HG03469 (cell line): ENCODE data around the gene PALMD.

ENCODE experiments used
- ATAC-seq: cut with Tn5 transposase; IDR thresholded peaks from one replicate; pipeline ENCODE4 v1.9.1; 2021; ENCODE audit warnings: mild to moderate bottlenecking, moderate library complexity, moderate number of reproducible peaks; ENCODE audit not compliant: unreplicated experiment

Gene PALMD

DNA sequence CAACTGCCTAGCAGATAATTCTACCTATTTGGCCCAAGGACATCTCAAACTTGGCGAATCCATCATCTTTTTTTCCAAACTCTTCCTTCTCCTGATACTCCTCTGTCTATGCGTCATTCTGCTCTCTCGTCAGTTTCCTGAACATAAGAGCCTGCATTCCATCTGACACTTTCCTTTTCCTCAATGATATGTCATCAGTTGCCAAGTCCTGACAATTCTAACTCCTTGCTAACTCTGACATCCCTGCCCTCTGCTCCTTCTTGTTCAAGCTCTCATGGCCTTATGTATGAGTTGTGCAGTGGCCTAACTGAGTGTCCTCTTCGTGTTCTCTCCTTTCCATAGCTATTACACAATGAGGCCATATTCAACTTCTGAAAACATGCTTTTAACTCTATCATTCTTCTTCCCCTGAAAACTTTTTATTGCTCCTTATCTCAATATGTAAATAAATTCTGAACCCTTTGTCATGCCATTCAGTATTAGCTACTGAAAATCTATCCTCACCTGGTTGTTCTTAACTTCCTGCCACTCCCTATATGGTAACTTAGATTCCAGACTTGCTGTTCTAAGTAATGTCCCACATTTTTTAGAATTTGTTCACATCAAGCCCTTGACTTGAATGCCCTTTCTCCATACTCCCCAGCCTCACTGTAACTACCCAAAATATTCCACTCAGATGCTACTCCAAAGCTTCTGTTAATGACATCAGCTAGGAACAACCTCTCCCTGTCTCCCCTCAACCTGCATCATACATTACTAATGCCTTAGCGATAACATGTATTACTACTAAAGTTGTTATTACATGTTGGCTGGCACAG, 11.5 kb downstream of the PALMD start:
- ATAC-seq: no peak

- ATAC-seq: no peak
Measured at GRCh38 chr1:99658031-99658290, 12.0 kb downstream of the PALMD start.

GRCh38 chr1:99659755-99660210, 13.9 kb downstream of the PALMD start:
- ATAC-seq: no peak

DNA sequence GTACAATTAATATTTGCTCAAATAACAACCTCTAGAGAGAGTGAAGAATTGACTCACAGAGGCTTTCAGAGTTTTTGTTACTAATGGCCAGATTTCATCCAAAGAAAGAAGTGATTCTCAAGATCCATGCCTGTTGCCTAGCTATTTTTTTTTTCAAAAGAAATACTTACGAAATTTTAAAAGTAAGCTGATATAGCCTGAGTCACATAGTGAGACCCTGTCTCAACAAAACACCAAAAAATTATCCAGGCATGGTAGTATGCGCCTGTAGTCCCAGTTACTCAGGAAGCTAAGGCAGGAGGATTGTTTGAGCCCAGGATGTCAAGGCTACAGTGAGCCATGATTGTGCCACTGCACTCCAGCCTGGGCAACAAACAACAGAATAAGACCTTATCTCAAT, 14.6 kb downstream of the PALMD start:
- ATAC-seq: no peak

DNA sequence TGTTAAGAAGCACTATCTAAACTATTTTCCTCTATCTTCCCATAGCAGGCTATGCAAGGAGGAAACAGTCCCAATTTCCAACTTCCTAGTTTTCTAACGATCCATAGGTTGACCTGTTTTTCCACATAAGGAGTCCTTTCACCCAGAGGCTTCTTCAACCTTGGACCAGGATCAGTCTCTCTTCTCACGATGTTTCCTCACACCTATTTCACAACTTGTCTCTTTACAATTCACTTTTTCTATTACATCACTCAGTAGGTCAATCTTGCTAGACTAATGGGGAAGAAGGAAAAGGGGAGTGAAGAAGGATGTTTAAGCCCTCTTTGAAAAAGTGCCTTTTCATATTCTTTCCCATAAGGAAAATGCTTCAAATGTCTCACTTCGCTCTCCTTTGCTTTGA, 15.9 kb downstream of the PALMD start:
- no peak for ATAC-seq

GRCh38 chr1:99662539-99663080, 16.7 kb downstream of the PALMD start:
- no peak for ATAC-seq

DNA sequence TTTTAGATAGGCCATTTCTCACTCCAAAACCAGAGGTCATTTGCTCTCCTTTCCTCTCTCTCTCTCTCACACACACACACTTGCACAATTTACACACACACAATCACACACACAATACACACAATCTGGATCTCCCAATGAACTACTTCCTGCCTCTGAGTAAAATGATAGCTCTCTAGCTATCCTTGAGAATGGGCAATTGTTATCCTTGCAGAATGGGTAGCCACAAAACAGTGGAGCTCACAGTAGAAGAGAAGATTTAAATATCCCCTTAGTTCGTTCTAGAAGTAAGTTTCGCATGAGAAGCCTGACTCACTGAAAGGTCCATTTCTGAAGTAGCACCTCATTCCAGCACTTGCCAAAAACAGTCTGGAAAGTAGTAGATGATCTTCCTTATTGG, 17.6 kb downstream of the PALMD start:
- no peak for ATAC-seq

- no peak for ATAC-seq
Measured at GRCh38 chr1:99665212-99665611, 19.3 kb downstream of the PALMD start.

- no peak for ATAC-seq
Measured at GRCh38 chr1:99669376-99669775, 23.5 kb downstream of the PALMD start.

GRCh38 chr1:99669821-99670220, 23.9 kb downstream of the PALMD start:
- ATAC-seq: no peak

DNA sequence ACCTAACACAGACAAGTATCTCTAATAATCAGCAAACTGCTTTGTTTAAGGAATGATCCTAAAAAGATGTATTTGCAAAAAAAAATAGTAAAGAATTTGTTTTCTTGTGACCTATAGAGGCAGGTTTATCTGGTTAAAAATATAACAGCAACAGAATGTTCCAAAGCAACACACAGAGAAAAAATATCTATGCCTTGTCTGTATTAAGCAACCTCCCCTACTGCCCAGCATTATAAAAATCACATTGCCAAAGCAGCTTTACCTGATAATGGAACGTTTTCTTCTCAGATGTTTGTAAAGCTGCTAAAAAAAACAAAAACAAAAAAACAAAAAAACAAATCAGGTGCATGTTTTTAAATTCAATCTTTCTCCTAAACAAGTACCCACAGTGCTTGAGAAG, 24.7 kb downstream of the PALMD start:
- ATAC-seq: no peak

- no peak for ATAC-seq
Measured at GRCh38 chr1:99672038-99672437, 26.1 kb downstream of the PALMD start.

GRCh38 chr1:99672530-99673213, 26.8 kb downstream of the PALMD start:
- ATAC-seq: no peak

DNA sequence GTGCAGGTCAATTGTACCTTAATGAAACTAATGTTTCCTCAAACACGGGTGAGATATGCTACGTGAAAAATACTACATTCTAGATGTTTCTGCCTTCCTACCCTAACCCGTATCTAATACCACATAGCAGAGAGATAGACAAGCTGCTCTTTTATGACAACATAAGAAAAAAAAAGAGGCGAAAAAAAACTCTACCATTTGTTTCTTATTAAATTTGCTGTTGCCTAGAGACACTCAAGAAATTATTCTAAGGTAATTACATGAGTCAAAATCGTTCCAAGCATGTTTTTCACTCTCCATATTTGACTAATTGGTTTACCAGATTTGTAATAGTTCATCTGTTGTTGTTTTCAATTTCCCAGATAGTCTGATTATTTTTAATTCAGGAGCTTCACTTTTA, 27.4 kb downstream of the PALMD start:
- ATAC-seq: no peak

- ATAC-seq: no peak
Measured at GRCh38 chr1:99674115-99675064, 28.5 kb downstream of the PALMD start.

DNA sequence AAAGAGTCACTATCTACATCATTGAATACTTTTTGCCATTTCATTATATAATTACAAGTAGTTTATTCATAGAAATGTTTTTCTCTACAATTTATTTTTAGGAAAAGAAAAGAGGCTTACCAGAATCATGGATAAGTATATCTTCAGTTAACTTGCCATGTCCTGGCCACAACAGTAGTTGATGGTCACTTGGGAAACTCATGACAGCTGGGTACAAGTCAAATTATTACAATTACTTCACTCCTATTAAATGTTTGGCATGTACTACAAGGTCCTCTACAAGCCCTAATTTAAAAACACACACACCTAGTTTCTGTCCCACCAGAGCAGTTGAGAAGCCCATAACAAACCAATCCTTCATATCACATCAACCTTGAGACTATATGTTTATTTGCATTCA, 29.4 kb downstream of the PALMD start:
- no peak for ATAC-seq

DNA sequence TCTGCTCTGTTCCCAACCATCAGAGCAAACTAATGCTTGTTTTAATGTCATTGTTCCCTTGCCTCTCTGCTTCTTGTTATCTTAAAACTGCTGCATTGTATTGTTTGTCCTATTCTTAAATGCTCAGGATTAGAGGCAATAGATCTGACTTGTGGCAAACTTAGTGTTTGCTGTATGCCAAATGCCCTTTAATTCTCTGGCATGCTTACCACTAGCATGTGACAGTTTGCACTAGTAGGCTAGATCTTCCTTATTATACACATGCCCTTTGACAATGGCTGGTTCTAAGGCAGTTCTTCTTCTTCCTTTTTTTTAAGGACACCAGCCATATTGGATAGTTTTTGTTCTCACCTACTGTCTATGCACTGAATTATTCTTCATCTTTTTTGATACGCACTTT, 30.1 kb downstream of the PALMD start:
- no peak for ATAC-seq

DNA sequence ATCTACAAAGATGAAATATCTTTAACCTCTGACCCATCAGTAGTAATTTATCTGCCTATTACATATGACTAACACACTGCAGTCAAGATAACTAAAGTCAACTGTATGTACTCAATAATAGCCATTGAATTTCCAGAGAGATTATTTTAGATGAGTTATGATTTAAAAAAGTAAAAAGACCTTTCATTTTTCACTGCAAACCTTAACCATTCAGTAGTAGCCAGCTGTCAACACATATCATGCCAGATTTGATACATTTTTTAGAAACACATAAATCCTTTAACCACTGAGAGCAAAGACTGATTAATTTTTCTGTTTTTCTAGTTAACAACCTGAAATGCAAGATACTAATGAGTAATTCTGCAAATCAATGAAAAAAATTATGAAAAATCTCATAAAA, 31.0 kb downstream of the PALMD start:
- ATAC-seq: no peak

- ATAC-seq: no peak
Measured at GRCh38 chr1:99677416-99677815, 31.5 kb downstream of the PALMD start.

DNA sequence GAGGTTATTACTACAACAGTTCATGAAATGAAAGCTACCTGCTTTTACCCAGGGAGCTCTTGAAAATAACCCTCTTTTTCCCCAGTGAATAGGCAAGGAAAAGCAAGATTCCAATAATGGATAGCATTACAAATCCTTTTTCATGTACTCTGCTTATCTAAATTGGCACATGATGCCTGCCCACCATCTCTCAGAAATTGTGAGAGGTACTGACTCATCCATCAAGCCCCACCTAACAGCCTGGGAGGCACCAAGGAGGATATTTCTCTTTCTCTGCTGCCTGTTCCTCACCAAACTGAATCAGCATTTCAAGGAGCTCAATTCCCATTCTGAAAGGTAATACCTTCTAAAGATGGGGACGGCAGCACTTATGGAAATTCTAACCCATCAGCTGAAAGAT, 34.4 kb downstream of the PALMD start:
- ATAC-seq: no peak

- ATAC-seq: no peak
Measured at GRCh38 chr1:99681583-99681982, 35.7 kb downstream of the PALMD start.
